Osteoblast (primary cell): ENCODE data around the gene ALAS2. TPM values are rescaled to one million over a fixed set of nuclear protein-coding genes. Genes with fewer than 3 reads are reported as not detected.
A peak's percentile ranks its signal among the peaks of the same experiment; 100 is the strongest.

ENCODE experiments used
- DNase-seq: peaks from one replicate; pipeline ENCODE4 v3.0.0; 2011; ENCODE audit warnings: low spot score, mixed read lengths; ENCODE audit not compliant: insufficient read length; ENCODE audit errors: missing footprints
- H2AFZ ChIP-seq: 2 replicates; pipeline ENCODE4 v1.6.0; 2011; ENCODE audit warnings: mild to moderate bottlenecking, low read length
- H3K27ac ChIP-seq: 2 replicates; pipeline ENCODE4 v1.5.1; 2011; ENCODE audit warnings: mild to moderate bottlenecking, low read depth, low read length, moderate library complexity
- H3K27me3 ChIP-seq: 2 replicates; pipeline ENCODE4 v1.6.0; 2012; ENCODE audit warnings: mild to moderate bottlenecking, control low read depth, inconsistent platforms, low read length, moderate library complexity; ENCODE audit not compliant: insufficient read depth
- H3K36me3 ChIP-seq: 2 replicates; pipeline ENCODE4 v1.5.1; 2011; ENCODE audit warnings: mild to moderate bottlenecking, low read length, control low read depth, moderate library complexity; ENCODE audit not compliant: insufficient read depth
- H3K4me1 ChIP-seq: 2 replicates; pipeline ENCODE4 v1.5.1; 2011; ENCODE audit warnings: mild to moderate bottlenecking, low read length, control low read depth, moderate library complexity; ENCODE audit not compliant: insufficient read depth
- H3K4me2 ChIP-seq: 2 replicates; pipeline ENCODE4 v1.6.0; 2011; ENCODE audit warnings: mild to moderate bottlenecking, low read length; ENCODE audit not compliant: insufficient read depth
- H3K4me3 ChIP-seq: fragments of 200-600 bp; sonication (generic); 3 replicates; pipeline ENCODE4 v1.5.1; 2012; ENCODE audit warnings: mild to moderate bottlenecking, low read length, inconsistent platforms; ENCODE audit not compliant: insufficient read depth
- H3K79me2 ChIP-seq: 2 replicates; pipeline ENCODE4 v1.6.0; 2012; ENCODE audit warnings: mild to moderate bottlenecking, low read length, control low read depth, inconsistent platforms; ENCODE audit not compliant: insufficient read depth
- H3K9me3 ChIP-seq: 2 replicates; pipeline ENCODE4 v1.5.1; 2011; ENCODE audit warnings: low read depth, low read length, control low read depth
- H4K20me1 ChIP-seq: 2 replicates; pipeline ENCODE4 v1.6.0; 2012; ENCODE audit warnings: mild to moderate bottlenecking, low read length, control low read depth; ENCODE audit not compliant: insufficient read depth
- CTCF ChIP-seq: IDR thresholded peaks from 2 replicates; pipeline ENCODE4 v1.5.1; 2011; ENCODE audit warnings: mild to moderate bottlenecking, low read depth, low read length, moderate library complexity; ENCODE audit errors: extremely low read depth
- total RNA-seq: library from RNA; depleted of rRNA; stranded (reverse); fragments of >200 nt; gene quantifications from 2 replicates; pipeline ENCODE4 v1.2.3, GENCODE V29; 2012

The ALAS2 gene
- total RNA-seq, 1 donor: not detected

GRCh38 chrX:55011294-55011693, 19.5 kb downstream of the ALAS2 start:
- Histone ChIP-seq H4K20me1 (peaks cover 8% of the 10 kb centered on the region), H3K4me3 (no peak overlapping the region), H3K79me2 (no peaks in the 10 kb centered on the region), H3K9me3 (no peaks in the 10 kb centered on the region), H3K27ac (no peak overlapping the region), H3K4me1 (peaks cover 19% of the 10 kb centered on the region), H3K27me3 (peaks cover 4% of the 10 kb centered on the region), H3K36me3 (peaks cover 4% of the 10 kb centered on the region), H2AFZ (no peak overlapping the region), H3K4me2 (no peak overlapping the region)
- peak; percentile 45 for TF ChIP-seq CTCF
- peak; percentile 79 for DNase-seq

- no peak overlapping the region for H3K4me3 ChIP-seq
- H3K4me2 ChIP-seq: no peak overlapping the region
- TF ChIP-seq CTCF: no peak
- peak; percentile 74 for DNase-seq
- no peak overlapping the region for H2AFZ ChIP-seq
- peaks cover 10% of the 10 kb centered on the region for H4K20me1 ChIP-seq
- H3K4me1 ChIP-seq: peaks cover 19% of the 10 kb centered on the region
- H3K27me3 ChIP-seq: no peaks in the 10 kb centered on the region
- no peak overlapping the region for H3K27ac ChIP-seq
- peaks cover 11% of the 10 kb centered on the region for H3K36me3 ChIP-seq
- H3K79me2 ChIP-seq: no peaks in the 10 kb centered on the region
- no peaks in the 10 kb centered on the region for H3K9me3 ChIP-seq
Observed at GRCh38 chrX:55008571-55009358, 22.0 kb downstream of the ALAS2 start.

- peak; percentile 69 for DNase-seq
Observed at GRCh38 chrX:55007656-55008055, 23.1 kb downstream of the ALAS2 start.

More at GRCh38 chrX:55007656-55008055, 23.1 kb downstream of the ALAS2 start:
- Histone ChIP-seq H3K79me2 (no peaks in the 10 kb centered on the region), H4K20me1 (peaks cover 13% of the 10 kb centered on the region), H3K4me3 (no peak overlapping the region), H3K27me3 (no peaks in the 10 kb centered on the region), H3K27ac (no peak overlapping the region), H3K36me3 (peaks cover 11% of the 10 kb centered on the region), H3K9me3 (no peaks in the 10 kb centered on the region), H3K4me1 (peaks cover 19% of the 10 kb centered on the region), H2AFZ (no peak overlapping the region), H3K4me2 (no peak overlapping the region)
- no peak for TF ChIP-seq CTCF
